Right cardiac atrium (tissue), 5 donors: ENCODE data around the gene INS. TPM values are rescaled to one million over a fixed set of nuclear protein-coding genes. Genes with fewer than 3 reads are reported as not detected.

Source experiments
- ATAC-seq, 2 donors: fragments of 200-7000 bp; cut with Tn5 transposase; one replicate each; pipeline versions ENCODE4 v1.8.0 to v1.9.1; 2020; ENCODE audit warnings: moderate library complexity in 2 of 2, mild to moderate bottlenecking in 1 of 2
- DNase-seq, 3 donors: peaks; one replicate each; pipeline ENCODE4 v3.0.0-alpha.2; 2020
- H3K27ac ChIP-seq: one replicate; pipeline ENCODE4 v1.5.1; 2013; ENCODE audit warnings: mild to moderate bottlenecking, low read length, control low read depth, moderate library complexity
- H3K27me3 ChIP-seq: one replicate; pipeline ENCODE4 v1.6.1; 2013; ENCODE audit not compliant: control insufficient read depth, insufficient read depth
- H3K4me1 ChIP-seq: one replicate; pipeline ENCODE4 v1.6.1; 2013; ENCODE audit warnings: low read length; ENCODE audit not compliant: control insufficient read depth, insufficient read depth
- H3K4me3 ChIP-seq: one replicate; pipeline ENCODE4 v1.5.1; 2013; ENCODE audit warnings: low read length, control low read depth
- H3K9me3 ChIP-seq: one replicate; pipeline ENCODE4 v1.6.1; 2013; ENCODE audit warnings: low read length; ENCODE audit not compliant: control insufficient read depth
- WGBS: extraction: QIAGEN DNeasy Blood & Tissue Kit; methylation state at CpG from one replicate; pipeline ENCODE4 v1.1.7; 2013; 5-methylcytosine and 5-hydroxymethylcytosine counted together
- intact Hi-C, 4 donors: fragments of 100-400 bp; cut with DNase I; formaldehyde crosslinking; loops; one replicate each; pipeline versions ENCODE4 v1.11.0 to v1.14.0; 2022 to 2023
- polyA plus RNA-seq: library from polyadenylated mRNA; stranded (reverse); fragments of 200-250 nt; gene quantifications from one replicate; pipeline ENCODE4 v1.2.3, GENCODE V29; 2013
- total RNA-seq, 4 donors: library from RNA; stranded (reverse); fragmentation: NEBNext Ultra II Directional; extraction: Animal tissue kit (Norgen Biotek cat#: 25700); gene quantifications; one replicate each; pipeline ENCODE4 v1.2.1, GENCODE V29; 2021
- donor health status: healthy with polysubstance abuse.
- donor health status: DM: no; HTN: yes; CAD: no.
- donor health status: DM: no; HTN: no; CAD: no.
- donor health status: DM: no; HTN: yes; CAD: no; lungs with severe emphysema.
- donor health status: DM: yes; HTN: yes; CAD: no.

The INS gene
- total and polyA plus RNA-seq, 5 donors, result 1.1 TPM; not detected in 4

DNA sequence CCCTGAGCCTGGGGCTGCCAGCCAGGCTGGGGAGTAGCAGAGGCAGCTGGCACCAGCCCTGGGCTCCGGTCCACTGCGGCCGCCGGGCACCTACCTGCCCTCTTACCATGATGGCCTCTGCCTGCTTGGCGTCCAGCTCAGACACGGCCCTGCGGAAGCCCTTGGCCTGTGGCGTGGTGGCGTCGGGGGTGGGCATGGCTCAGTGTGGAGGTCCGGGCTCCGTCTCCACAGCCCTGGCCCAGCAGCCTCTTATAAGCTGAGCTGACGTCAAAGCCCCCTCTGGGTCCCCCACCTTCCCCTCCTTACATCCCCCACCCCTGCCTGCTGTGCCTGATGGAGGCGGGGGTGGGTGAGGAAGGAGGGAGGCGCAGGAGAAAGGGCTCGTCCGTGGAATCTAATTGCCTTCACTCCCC is 10.6 kb upstream of the INS start, which contains the start of gene TH:
Gene TH, minus strand, starts transcription at position 225 of the 413 bp plus-strand sequence. Its CDS starts 29 bp downstream, at position 196.
- no peak within 1 kb of the TSS for H3K4me3 ChIP-seq
- H3K27ac ChIP-seq, result no peak within 1 kb of the TSS
- no peak for DNase-seq
- intact Hi-C loops, result no loop called here
- no peaks in the 10 kb centered on the region for H3K4me1 ChIP-seq
- ATAC-seq, result no peak
- 66% methylated on average over 17 of the region's 17 CpGs for WGBS
- H3K9me3 ChIP-seq, result no peaks in the 10 kb centered on the region
- H3K27me3 ChIP-seq, result no peaks in the 10 kb centered on the region

DNA sequence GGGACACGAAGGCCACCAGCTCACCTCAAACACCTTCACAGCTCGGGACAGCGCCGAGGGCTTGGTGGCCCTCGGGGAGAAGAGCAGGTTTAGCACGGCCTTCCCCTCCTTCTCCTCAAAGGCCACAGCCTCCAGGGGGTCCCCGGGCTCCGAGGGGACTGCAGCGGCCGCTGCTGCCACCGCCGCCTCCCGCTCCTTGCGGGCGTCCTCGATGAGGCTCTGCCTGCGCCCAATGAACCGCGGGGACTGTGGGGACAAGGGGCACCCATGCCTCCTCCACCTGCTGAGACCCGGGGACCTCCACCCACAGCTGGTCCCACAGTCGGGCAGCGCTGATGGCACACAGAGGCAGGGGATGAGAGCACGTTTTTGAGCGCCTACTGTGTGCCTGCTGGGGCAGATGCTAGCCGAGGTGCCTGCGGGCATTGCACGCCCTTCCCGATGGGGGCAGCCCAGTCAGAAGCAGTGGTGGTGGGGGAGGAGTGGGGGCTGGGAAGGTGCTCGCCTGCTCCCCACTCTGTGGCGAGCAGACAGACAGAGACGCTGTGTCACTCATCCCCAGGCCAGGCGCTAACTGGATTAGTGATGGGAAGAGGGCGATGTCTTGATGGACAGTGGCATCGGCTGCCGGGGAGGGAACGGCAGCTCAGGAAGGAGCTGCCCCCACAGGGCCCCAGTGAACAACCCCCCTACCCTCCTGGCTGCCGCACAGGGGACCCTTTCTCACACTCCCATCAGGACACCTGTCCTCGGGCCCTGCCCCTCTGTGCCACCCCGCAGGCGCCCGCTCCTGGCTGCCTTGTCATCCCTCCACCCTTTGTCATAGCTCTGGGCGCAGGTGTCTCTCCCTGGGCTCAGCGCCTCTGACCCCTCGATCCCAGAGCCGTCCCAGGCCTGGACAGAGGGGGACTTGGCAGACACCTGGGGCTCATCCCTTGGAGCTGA is 8.9 kb upstream of the INS start:
- H3K4me1 ChIP-seq, result no peaks in the 10 kb centered on the region
- H3K27me3 ChIP-seq, result no peaks in the 10 kb centered on the region
- intact Hi-C loops, result no loop called here
- 76% methylated on average over 45 of the region's 45 CpGs for WGBS
- no peaks in the 10 kb centered on the region for H3K9me3 ChIP-seq
- no peak overlapping the region for H3K27ac ChIP-seq
- H3K4me3 ChIP-seq, result no peak overlapping the region
- ATAC-seq (no peak), DNase-seq (no peak)

DNA sequence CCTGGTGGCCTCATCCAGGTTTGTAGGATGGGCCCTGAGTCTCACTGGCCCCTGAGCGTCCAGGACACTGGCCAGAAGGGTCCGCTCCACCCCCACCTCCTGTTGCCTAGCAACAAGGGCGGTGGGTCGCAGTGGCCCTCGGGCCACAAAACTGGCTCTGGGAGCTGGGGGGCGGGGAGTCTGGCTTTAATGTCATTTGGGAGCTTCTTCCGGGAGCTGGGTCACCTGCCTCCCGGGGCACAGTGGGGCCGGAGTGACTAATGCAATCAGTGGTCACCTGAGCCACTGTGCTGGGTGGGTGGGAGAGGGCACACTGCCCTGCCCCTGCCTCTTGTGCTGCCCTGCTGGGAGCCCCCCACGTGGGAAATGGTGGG is 8.0 kb upstream of the INS start:
- DNase-seq (no peak), ATAC-seq (no peak)
- H3K4me1 ChIP-seq, result no peaks in the 10 kb centered on the region
- 66% methylated on average over 10 of the region's 10 CpGs for WGBS
- H3K27me3 ChIP-seq, result no peaks in the 10 kb centered on the region
- no peak overlapping the region for H3K27ac ChIP-seq
- H3K4me3 ChIP-seq, result no peak overlapping the region
- no peaks in the 10 kb centered on the region for H3K9me3 ChIP-seq
- intact Hi-C loops, result no loop called here

DNA sequence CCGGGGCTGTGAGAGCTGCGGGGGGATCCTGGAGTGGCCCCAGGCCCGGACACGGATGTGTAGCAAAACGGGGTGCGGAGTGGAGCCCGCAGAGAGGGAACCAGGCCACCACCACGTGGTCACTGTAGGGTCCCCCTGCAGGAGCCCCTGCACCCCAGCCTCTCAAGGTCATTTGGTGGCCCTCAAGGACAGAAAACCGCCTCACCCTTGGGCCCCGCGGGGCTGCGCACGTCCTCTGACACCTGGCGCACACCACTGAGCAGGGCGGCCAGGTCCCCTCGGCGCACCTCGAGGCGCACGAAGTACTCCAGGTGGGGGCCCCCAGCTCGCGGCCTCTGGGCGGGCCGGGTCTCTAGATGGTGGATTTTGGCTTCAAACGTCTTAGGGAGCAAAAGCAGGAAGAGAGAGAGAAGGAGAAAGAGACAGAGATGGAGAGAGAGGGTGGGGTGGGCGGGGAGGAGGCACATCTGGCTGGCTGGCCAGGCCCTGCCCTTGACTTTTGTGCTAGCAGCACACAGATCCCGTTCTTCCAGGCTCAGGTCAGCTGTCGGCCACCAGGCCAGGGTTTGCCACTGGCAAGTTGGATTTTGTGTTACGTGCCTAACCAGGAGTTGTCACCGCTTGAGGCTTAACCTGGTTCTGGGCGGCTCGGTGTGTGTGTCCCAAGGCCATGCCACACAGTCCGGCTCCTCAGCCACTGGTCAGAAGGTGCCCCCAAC is 7.4 kb upstream of the INS start:
- no peaks in the 10 kb centered on the region for H3K4me1 ChIP-seq
- H3K27me3 ChIP-seq, result no peaks in the 10 kb centered on the region
- ATAC-seq, result no peak
- intact Hi-C loops, result no loop called here
- no peak overlapping the region for H3K4me3 ChIP-seq
- 85% methylated on average over 33 of the region's 33 CpGs for WGBS
- H3K9me3 ChIP-seq, result no peaks in the 10 kb centered on the region
- H3K27ac ChIP-seq, result no peak overlapping the region
- DNase-seq, result no peak

DNA sequence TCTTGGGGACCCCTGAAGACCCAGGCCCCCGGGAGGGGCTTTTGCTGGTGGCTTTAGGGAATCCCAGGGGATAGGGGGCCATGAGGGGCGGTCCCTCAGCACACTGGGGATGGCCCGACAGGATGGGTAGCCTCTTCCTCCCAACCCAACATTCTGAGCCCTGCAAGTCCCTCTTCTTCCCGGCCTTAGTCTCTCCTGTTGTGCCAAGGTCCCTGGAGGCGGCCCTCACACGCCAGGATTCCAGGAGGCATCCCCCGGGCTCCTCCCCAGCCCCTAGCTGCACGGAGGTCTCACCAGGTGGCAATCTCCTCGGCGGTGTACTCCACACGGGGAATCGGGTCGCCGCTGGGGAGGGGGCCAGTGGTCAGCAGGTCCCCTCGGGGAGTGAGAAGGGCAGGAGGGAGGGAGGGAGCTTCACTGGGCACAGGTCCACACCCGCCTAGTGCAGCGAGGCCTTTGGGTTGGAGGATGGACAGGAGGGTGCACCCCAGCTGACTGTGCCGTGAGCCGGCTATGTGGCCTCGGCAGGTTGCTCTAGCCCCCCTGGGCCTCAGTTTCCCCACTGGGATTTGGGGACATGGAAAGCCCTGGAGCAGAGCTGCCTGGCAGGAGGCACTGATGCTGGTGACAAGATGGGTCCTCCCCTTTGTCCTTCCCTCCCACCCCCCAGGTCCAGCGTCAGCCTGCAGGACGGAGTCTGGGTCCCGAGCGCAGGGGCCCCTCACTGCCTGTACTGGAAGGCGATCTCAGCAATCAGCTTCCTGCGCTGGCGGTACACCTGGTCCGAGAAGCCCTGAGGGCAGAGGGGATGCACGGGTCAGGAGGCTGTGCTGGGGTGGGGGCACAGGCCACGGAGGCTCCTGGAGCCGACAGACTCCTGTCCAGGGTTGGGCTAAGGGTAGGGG is 6.4 kb upstream of the INS start:
- intact Hi-C loops, result no loop called here
- ATAC-seq, result no peak
- H3K27ac ChIP-seq, result no peak overlapping the region

DNA sequence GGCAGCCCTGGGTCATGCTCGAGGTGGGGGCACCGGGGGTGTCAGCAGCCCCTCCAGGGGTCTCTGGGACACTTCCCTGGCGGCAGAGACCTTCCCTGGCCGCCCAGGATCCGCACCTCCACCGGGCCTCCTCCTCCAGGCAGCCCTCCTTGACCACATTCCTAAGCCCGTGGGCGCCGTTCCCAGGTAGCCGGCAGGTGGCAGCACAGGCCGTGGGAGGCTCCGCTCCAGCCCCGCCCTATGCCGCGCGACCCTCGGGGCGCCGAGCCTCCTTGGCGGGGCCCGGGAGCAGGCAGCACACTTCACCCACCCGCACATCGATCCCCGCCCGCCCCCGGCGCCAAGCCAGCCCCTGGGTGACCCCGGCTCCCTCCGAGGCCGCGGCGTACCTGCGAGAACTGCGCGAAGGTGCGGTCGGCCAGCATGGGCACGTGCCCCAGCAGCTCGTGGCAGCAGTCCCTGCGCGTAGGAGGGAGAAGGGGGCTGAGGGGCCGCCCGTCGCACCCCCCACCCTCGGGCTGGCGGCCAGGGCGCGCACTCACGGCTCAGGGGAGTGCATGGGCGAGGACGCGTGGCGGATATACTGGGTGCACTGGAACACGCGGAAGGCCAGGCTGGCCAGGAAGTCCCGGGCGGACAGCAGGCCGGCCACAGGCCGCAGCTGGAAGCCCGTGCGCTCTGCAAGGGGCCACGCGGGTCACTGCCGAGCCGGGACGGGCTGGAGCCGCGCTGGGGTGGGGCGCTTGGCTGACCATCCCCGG is 5.3 kb upstream of the INS start:
- H3K27me3 ChIP-seq, result no peaks in the 10 kb centered on the region
- H3K4me3 ChIP-seq, result peak overlapping the region; percentile 26
- no peaks in the 10 kb centered on the region for H3K4me1 ChIP-seq
- DNase-seq, result peak in 1 of 3 donors; percentile 76
- WGBS, result 8% methylated on average over 70 of the region's 70 CpGs
- no peak overlapping the region for H3K27ac ChIP-seq
- intact Hi-C loops, result no loop called here
- H3K9me3 ChIP-seq, result no peaks in the 10 kb centered on the region
- ATAC-seq, result peak; percentile 36 to 41

More for the DNA sequence above, 6.4 kb upstream of the INS start:
- no peaks in the 10 kb centered on the region for H3K4me1 ChIP-seq
- WGBS, result 72% methylated on average over 31 of the region's 31 CpGs
- no peaks in the 10 kb centered on the region for H3K27me3 ChIP-seq
- no peak overlapping the region for H3K4me3 ChIP-seq
- H3K9me3 ChIP-seq, result no peaks in the 10 kb centered on the region
- DNase-seq, result no peak

DNA sequence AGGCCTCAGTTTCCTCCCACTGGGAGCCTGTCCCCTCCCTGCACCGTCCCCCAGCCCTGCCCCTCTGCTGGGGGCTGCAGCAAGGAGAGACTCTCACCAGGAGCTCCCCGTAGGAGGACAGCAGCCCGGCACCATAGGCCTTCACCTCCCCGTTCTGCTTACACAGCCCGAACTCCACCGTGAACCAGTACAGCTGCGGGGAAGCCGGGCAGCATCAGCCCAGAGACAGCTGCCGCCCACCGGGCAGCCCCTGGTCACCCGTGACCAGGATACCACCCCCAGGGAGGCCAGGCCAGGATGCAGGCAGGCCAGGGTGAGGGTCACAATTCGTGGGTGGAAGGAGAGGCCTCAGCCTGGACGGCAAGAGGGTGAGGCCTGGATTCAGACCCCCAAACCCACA is 4.6 kb upstream of the INS start:
- DNase-seq (no peak), ATAC-seq (no peak)
- no peaks in the 10 kb centered on the region for H3K27me3 ChIP-seq
- no peaks in the 10 kb centered on the region for H3K4me1 ChIP-seq
- 83% methylated on average over 13 of the region's 13 CpGs for whole genome bisulfite sequencing
- no peak overlapping the region for H3K4me3 ChIP-seq
- H3K27ac ChIP-seq, result no peak overlapping the region
- H3K9me3 ChIP-seq, result no peaks in the 10 kb centered on the region
- intact Hi-C loops, result no loop called here

DNA sequence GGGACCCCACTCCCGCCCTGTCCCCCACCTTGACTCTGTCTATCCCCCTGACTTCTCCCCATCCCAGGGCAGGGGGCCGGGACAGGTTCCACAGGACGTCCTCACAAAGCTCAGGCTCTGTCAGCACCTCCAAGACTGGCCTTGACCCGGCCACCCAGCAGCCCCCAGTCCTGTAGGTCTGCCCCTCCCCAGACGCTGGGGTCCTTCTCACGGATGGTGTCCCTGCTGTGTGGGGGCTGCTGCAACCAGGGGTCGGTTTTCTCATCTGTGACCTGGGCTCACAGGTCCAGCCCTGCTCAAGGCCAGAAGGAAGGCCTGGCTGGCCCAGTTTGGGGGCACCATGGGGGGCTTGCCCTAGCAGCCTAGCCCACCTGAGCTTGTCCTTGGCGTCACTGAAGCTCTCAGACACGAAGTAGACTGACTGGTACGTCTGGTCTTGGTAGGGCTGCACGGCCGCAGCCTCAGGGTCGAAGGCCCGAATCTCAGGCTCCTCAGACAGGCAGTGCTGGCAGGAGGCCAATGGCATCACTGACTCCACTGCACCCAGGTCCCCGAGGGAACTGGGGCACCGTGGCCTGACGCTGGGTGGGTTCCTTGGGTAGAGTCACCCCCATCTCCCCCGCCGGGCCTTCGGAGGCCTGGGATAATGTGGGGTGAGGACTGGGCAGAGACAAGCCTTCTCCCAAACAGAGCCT is 4.0 kb upstream of the INS start:
- H3K4me3 ChIP-seq, result no peak overlapping the region
- no peaks in the 10 kb centered on the region for H3K4me1 ChIP-seq
- ATAC-seq, result no peak
- no peak overlapping the region for H3K27ac ChIP-seq
- no peaks in the 10 kb centered on the region for H3K9me3 ChIP-seq
- 82% methylated on average over 20 of the region's 20 CpGs for WGBS
- no peak for DNase-seq
- no peaks in the 10 kb centered on the region for H3K27me3 ChIP-seq
- intact Hi-C loops, result no loop called here

DNA sequence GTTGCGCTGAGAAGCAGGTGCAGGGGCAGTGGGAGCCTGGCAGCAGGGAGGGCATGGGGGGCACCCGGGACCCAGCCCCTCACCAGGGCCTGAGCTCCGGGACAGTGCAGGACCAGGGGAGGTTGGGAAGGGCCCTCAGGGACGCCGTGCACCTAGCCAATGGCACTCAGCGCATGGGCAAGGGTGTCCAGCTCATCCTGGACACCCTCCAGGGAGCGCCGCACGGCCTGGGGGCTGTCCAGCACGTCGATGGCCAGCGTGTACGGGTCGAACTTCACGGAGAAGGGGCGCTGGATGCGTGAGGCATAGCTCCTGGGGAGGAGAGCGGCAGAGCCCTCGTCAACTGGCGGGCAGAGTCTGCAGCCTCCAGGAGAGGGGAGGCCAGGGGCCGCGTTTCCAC is 3.1 kb upstream of the INS start:
- DNase-seq (no peak), ATAC-seq (no peak)
- Histone ChIP-seq H3K4me1 (no peaks in the 10 kb centered on the region), H3K9me3 (no peaks in the 10 kb centered on the region), H3K27ac (no peak overlapping the region), H3K4me3 (no peak overlapping the region), H3K27me3 (no peaks in the 10 kb centered on the region)
- 88% methylated on average over 22 of the region's 22 CpGs for WGBS
- intact Hi-C loops, result no loop called here
